Lower leg skin (tissue), 4 donors: ENCODE results near the gene INO80E. TPM values are rescaled to one million over a fixed set of nuclear protein-coding genes. Genes with fewer than 3 reads are reported as not detected.

Experiments used
- DNase-seq, 2 donors: peaks; one replicate each; pipeline ENCODE4 v3.0.0-alpha.2; 2019; ENCODE audit warnings: low spot score in 2 of 2
- H3K4me3 ChIP-seq: fragments of 200-600 bp; sonication (generic); 2 replicates; pipeline ENCODE4 v1.5.1; 2017; ENCODE audit warnings: mild to moderate bottlenecking, low read depth; ENCODE audit not compliant: poor library complexity, severe bottlenecking
- CTCF ChIP-seq, 3 donors: fragments of 450-650 bp; IDR thresholded peaks; one replicate each; pipeline ENCODE4 v1.5.1; 2016; ENCODE audit warnings: antibody characterized with exemption in 3 of 3, mild to moderate bottlenecking in 3 of 3, moderate library complexity in 2 of 3
- POLR2A ChIP-seq, 2 donors: fragments of 450-650 bp; IDR thresholded peaks; one replicate each; pipeline ENCODE4 v1.6.1; 2016 to 2017; ENCODE audit warnings: antibody characterized with exemption in 2 of 2, mild to moderate bottlenecking in 1 of 2, moderate library complexity in 1 of 2
- WGBS, 2 donors: methylation state at CpG; one replicate each; pipeline ENCODE4 v1.1.5; 2018; 5-methylcytosine and 5-hydroxymethylcytosine counted together
- intact Hi-C: fragments of 100-400 bp; cut with DNase I; formaldehyde crosslinking; loops from one replicate; pipeline ENCODE4 v1.15.0; 2023; ENCODE audit warnings: low total_unique reads
- total RNA-seq, 4 donors: library from RNA; depleted of rRNA; stranded (reverse); fragments of >200 nt; gene quantifications; one replicate each; pipeline ENCODE4 v1.1.0, GENCODE V29; 2016

Gene INO80E
- total RNA-seq, 4 donors from 2014 or later: 40.9 to 157 (median 61.8) TPM

- intact Hi-C loops: no loop called here
- no peak for TF ChIP-seq POLR2A (IDR thresholded peaks at IDR 0.05)
- no peak for TF ChIP-seq CTCF (IDR thresholded peaks at IDR 0.05)
- no peak for DNase-seq
- WGBS, 2 donors: 52 to 56% methylated on average over 7 of the region's 7 CpGs
- no peak overlapping the region for H3K4me3 ChIP-seq
These were observed 3.6 kb upstream of the INO80E start for GRCh38 chr16:29992344-29992967.

- no peak overlapping the region for H3K4me3 ChIP-seq
- DNase-seq: no peak
- TF ChIP-seq POLR2A (IDR thresholded peaks at IDR 0.05) (no peak), CTCF (IDR thresholded peaks at IDR 0.05) (no peak)
- 83 to 91% methylated on average over 22 to 25 of the region's 25 CpGs for WGBS, 2 donors
- intact Hi-C loops: no loop called here
These were observed 2.7 kb upstream of the INO80E start for GRCh38 chr16:29993191-29993902.

- intact Hi-C loops: no loop called here
- WGBS, 2 donors: 80 to 85% methylated on average over 9 of the region's 9 CpGs
- TF ChIP-seq POLR2A (IDR thresholded peaks at IDR 0.05) (no peak), CTCF (IDR thresholded peaks at IDR 0.05) (no peak)
These were observed 2.0 kb upstream of the INO80E start for GRCh38 chr16:29993903-29994599.

GRCh38 chr16:29994600-29995323 is 1.3 kb upstream of the INO80E start:
- 9 to 10% methylated on average over 21 to 24 of the region's 24 CpGs for WGBS, 2 donors
- intact Hi-C loops: no loop called here
- H3K4me3 ChIP-seq: peak overlapping the region; percentile 74
- TF ChIP-seq POLR2A (IDR thresholded peaks at IDR 0.05): no peak
- TF ChIP-seq CTCF (IDR thresholded peaks at IDR 0.05): no peak
- peak in 1 of 2 donors; percentile 56 for DNase-seq

More at GRCh38 chr16:29993903-29994599, 2.0 kb upstream of the INO80E start:
- no peak overlapping the region for H3K4me3 ChIP-seq
- DNase-seq: no peak

- H3K4me3 ChIP-seq: peak within 1 kb of the TSS; percentile 74
- intact Hi-C loops: no loop called here
- TF ChIP-seq CTCF (IDR thresholded peaks at IDR 0.05) (no peak), POLR2A (IDR thresholded peaks at IDR 0.05) (no peak)
- 0% methylated on average over 47 to 53 of the region's 53 CpGs for WGBS, 2 donors
- DNase-seq: peak; percentile 85 to 97
These were observed 624 bp upstream of the INO80E start, which contains the start of gene HIRIP3 for GRCh38 chr16:29995324-29995910. Gene HIRIP3, minus strand, starts transcription at chr16:29995617. Its CDS starts 12 bp downstream, at chr16:29995605.
